ENCODE results near the gene TSPAN18.

DNA sequence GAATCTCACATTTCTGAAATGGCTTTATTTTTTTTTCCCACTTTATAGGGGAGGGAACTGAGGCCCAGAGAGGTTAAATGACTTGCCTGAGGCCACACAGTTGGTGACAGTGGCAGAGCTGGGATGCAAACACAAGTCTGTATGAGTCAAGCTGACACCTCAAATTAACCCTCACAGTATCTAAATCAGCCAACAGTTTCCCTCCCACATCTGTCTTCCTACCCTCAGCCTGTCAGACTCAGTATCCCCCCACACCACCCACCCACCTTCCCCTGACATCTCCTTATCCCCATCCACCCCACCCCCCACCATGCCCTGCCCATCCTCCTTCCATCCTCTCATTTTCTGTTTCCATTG lies 128.7 kb downstream of the TSPAN18 start:
- TF ChIP-seq, protein P1, sequence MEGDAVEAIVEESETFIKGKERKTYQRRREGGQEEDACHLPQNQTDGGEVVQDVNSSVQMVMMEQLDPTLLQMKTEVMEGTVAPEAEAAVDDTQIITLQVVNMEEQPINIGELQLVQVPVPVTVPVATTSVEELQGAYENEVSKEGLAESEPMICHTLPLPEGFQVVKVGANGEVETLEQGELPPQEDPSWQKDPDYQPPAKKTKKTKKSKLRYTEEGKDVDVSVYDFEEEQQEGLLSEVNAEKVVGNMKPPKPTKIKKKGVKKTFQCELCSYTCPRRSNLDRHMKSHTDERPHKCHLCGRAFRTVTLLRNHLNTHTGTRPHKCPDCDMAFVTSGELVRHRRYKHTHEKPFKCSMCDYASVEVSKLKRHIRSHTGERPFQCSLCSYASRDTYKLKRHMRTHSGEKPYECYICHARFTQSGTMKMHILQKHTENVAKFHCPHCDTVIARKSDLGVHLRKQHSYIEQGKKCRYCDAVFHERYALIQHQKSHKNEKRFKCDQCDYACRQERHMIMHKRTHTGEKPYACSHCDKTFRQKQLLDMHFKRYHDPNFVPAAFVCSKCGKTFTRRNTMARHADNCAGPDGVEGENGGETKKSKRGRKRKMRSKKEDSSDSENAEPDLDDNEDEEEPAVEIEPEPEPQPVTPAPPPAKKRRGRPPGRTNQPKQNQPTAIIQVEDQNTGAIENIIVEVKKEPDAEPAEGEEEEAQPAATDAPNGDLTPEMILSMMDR (IDR thresholded peaks at IDR 0.05): no peak
- TF ChIP-seq POLR2A (IDR thresholded peaks at IDR 0.05): no peak

Measured in ovary (tissue), 3 donors.